Measurements from ENCODE around the gene LCLAT1.

DNA sequence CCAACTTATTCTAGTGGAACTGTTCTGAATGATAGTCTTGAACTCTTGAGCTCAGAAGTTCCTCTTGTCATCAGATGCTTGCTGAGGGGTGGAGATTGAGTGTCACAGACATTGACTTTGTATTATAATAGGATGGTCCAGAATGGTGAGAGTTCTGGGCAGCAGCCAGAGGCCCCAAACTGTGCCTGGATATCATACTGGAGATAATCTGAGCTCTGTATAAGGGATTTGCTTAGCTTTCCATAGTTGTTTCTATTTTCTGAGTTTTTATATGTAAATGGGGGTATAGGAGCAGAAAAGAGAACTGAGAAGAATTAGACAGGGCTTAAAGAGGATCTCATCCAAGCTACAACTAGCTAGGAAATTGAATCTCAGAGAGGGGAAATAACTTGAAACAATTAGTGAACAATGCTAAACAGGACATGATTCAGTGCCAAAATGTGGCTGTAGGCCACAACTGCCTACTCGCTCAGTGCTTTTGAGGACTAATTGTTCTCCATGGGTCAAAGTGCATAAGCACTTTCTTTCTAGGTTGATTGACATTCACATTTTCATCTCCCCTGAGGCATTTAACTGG is 10.1 kb upstream of the LCLAT1 start:
- TF ChIP-seq, protein P1, sequence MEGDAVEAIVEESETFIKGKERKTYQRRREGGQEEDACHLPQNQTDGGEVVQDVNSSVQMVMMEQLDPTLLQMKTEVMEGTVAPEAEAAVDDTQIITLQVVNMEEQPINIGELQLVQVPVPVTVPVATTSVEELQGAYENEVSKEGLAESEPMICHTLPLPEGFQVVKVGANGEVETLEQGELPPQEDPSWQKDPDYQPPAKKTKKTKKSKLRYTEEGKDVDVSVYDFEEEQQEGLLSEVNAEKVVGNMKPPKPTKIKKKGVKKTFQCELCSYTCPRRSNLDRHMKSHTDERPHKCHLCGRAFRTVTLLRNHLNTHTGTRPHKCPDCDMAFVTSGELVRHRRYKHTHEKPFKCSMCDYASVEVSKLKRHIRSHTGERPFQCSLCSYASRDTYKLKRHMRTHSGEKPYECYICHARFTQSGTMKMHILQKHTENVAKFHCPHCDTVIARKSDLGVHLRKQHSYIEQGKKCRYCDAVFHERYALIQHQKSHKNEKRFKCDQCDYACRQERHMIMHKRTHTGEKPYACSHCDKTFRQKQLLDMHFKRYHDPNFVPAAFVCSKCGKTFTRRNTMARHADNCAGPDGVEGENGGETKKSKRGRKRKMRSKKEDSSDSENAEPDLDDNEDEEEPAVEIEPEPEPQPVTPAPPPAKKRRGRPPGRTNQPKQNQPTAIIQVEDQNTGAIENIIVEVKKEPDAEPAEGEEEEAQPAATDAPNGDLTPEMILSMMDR (IDR thresholded peaks at IDR 0.05; ENCODE audit: low read length), result no peak
- no peak for TF ChIP-seq EZH2 (IDR thresholded peaks at IDR 0.05; ENCODE audit: borderline replicate concordance, low read length)

All from OCI-LY1 (cell line).